Gastrocnemius medialis (tissue), 4 donors: ENCODE measurements around the gene MBTPS1. TPM values are rescaled to one million over a fixed set of nuclear protein-coding genes. Genes with fewer than 3 reads are reported as not detected.

Experiments used
- ATAC-seq, 2 donors: fragments of 150-250 bp; one replicate each; pipeline ENCODE4 v1.9.1; 2016
- DNase-seq, 2 donors: peaks; one replicate each; pipeline ENCODE4 v3.0.0-alpha.2; 2019
- H3K27ac ChIP-seq, 4 donors: fragments of 200-600 bp; sonication (generic); 1 replicate in 1 of 4; 2 replicates in 3 of 4; pipeline ENCODE4 v1.5.1; 2016 to 2018; ENCODE audit warnings: mild to moderate bottlenecking in 2 of 4, moderate library complexity in 1 of 4
- H3K27me3 ChIP-seq, 3 donors: fragments of 200-600 bp; sonication (generic) in 2 of 3; 1 replicate in 1 of 3; 2 replicates in 2 of 3; pipeline versions ENCODE4 v1.5.1 to v1.6.0; 2016 to 2019; ENCODE audit warnings: mild to moderate bottlenecking in 1 of 3, moderate library complexity in 1 of 3
- H3K36me3 ChIP-seq, 2 donors: fragments of 200-600 bp; sonication (generic) in 1 of 2; one replicate each; pipeline ENCODE4 v1.5.1; 2017 to 2018
- H3K4me1 ChIP-seq, 2 donors: fragments of 200-600 bp; sonication (generic) in 1 of 2; one replicate each; pipeline ENCODE4 v1.5.1; 2016 to 2017; ENCODE audit warnings: mild to moderate bottlenecking in 2 of 2
- H3K4me3 ChIP-seq, 4 donors: fragments of 200-600 bp; sonication (generic) in 3 of 4; 1 replicate in 1 of 4; 2 replicates in 3 of 4; pipeline ENCODE4 v1.5.1; 2016 to 2019; ENCODE audit warnings: mild to moderate bottlenecking in 2 of 4
- H3K9me3 ChIP-seq, 3 donors: fragments of 200-600 bp; sonication (generic) in 2 of 3; 1 replicate in 1 of 3; 2 replicates in 2 of 3; pipeline ENCODE4 v1.5.1; 2016 to 2019
- POLR2A ChIP-seq, 2 donors: fragments of 450-650 bp; IDR thresholded peaks; one replicate each; pipeline ENCODE4 v1.6.1; 2017; ENCODE audit warnings: antibody characterized with exemption in 2 of 2, mild to moderate bottlenecking in 2 of 2, moderate library complexity in 2 of 2
- in situ Hi-C, 4 donors: fragments of 200-750 bp; cut with MboI; loops; one replicate each; pipeline versions ENCODE4 v1.15.0 to v1.8.0; 2017; ENCODE audit warnings: low sequenced_read_pairs in 4 of 4
- intact Hi-C: fragments of 100-400 bp; cut with DNase I; formaldehyde crosslinking; loops from one replicate; pipeline ENCODE4 v1.15.1; 2023; ENCODE audit warnings: low total_unique reads
- total RNA-seq, 4 donors: library from RNA; depleted of rRNA; stranded (reverse); fragments of >200 nt; gene quantifications; one replicate each; pipeline versions ENCODE4 v1.1.0 to v1.2.3, GENCODE V29; 2016
- TF ChIP-seq, protein P1 (sequence below), 5 experiments: fragments of 450-650 bp in 3 of 5; fragments of 200-600 bp in 2 of 5; sonication (generic) in 2 of 5; IDR thresholded peaks in 4 of 5; conservative IDR thresholded peaks in 1 of 5; 1 replicate in 4 of 5; 2 replicates in 1 of 5; pipeline ENCODE4 v1.5.1; 2016 to 2019; ENCODE audit warnings: antibody characterized with exemption in 5 of 5, mild to moderate bottlenecking in 3 of 5, moderate library complexity in 3 of 5

MBTPS1 gene
- total RNA-seq, 4 donors from 2014 or later: 28.8 to 44.3 (median 38.5) TPM

GRCh38 chr16:84044118-84044488 lies 72.6 kb downstream of the MBTPS1 start:
- in situ Hi-C loops (loop anchor here in 1 of 4 donors (10.0 kb wide), 1 partner anchor 119 kb away; no protein-coding TSS in a partner anchor), intact Hi-C loops (no loop called here)
- Histone ChIP-seq H3K36me3 (peaks cover 0 to 4% of the 10 kb centered on the region in 2 donors), H3K27ac (no peak overlapping the region), H3K9me3 (no peaks in the 10 kb centered on the region), H3K4me3 (no peak overlapping the region), H3K27me3 (peaks cover 0 to 4% (median 0%) of the 10 kb centered on the region in 3 donors), H3K4me1 (peaks cover 0 to 10% of the 10 kb centered on the region in 2 donors)
- DNase-seq (no peak), ATAC-seq (no peak)
- TF ChIP-seq, protein P1, sequence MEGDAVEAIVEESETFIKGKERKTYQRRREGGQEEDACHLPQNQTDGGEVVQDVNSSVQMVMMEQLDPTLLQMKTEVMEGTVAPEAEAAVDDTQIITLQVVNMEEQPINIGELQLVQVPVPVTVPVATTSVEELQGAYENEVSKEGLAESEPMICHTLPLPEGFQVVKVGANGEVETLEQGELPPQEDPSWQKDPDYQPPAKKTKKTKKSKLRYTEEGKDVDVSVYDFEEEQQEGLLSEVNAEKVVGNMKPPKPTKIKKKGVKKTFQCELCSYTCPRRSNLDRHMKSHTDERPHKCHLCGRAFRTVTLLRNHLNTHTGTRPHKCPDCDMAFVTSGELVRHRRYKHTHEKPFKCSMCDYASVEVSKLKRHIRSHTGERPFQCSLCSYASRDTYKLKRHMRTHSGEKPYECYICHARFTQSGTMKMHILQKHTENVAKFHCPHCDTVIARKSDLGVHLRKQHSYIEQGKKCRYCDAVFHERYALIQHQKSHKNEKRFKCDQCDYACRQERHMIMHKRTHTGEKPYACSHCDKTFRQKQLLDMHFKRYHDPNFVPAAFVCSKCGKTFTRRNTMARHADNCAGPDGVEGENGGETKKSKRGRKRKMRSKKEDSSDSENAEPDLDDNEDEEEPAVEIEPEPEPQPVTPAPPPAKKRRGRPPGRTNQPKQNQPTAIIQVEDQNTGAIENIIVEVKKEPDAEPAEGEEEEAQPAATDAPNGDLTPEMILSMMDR (IDR thresholded peaks at IDR 0.05 in 4 of 5, conservative IDR thresholded peaks at IDR 0.05 in 1 of 5): peak in 1 of 5 experiments; percentile 16
- TF ChIP-seq POLR2A (IDR thresholded peaks at IDR 0.05): no peak

- no peak for DNase-seq
- ATAC-seq: no peak
- Histone ChIP-seq H3K4me3 (no peak overlapping the region), H3K27ac (no peak overlapping the region), H3K9me3 (no peaks in the 10 kb centered on the region), H3K36me3 (no peaks in the 10 kb centered on the region), H3K27me3 (peaks cover 0 to 4% (median 2%) of the 10 kb centered on the region in 3 donors), H3K4me1 (peaks cover 0 to 10% of the 10 kb centered on the region in 2 donors)
- TF ChIP-seq POLR2A (IDR thresholded peaks at IDR 0.05): no peak
- TF ChIP-seq, protein P1 (IDR thresholded peaks at IDR 0.05 in 4 of 5, conservative IDR thresholded peaks at IDR 0.05 in 1 of 5): no peak
- in situ Hi-C loops (loop anchor here in 1 of 4 donors (10.0 kb wide), 1 partner anchor 119 kb away; no protein-coding TSS in a partner anchor), intact Hi-C loops (no loop called here)
Observed at GRCh38 chr16:84043486-84044117, 73.1 kb downstream of the MBTPS1 start.

DNA sequence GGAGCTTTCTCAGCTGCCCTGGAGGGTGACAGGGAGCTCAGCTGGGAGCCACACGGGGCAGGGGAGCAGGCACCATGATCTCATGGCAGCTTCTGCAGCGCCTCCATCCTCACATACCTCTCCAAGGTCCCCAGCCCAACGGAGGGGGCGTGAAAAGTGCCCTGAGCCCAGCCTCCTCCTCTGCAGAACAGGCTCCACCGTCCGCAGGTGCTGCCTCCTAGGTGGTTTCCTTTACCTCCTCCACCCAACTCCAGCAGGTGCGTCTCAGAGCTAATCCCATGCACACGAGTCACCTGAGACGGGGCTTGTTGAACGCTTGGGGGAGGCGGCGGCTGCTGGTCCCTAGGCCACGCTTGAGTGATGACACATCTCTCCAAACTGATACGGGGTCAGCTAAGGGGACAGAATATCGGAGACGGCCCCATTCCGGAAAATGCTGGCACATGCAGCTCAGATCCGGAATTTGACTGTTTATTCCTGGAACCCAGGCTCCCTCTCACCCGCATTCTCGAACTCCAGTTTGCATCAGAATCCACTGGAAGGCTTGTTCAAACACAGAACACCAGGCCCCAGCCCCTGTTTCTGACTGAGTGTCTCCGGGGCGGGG lies 73.8 kb downstream of the MBTPS1 start:
- Histone ChIP-seq H3K36me3 (no peaks in the 10 kb centered on the region), H3K4me1 (peaks cover 0 to 10% of the 10 kb centered on the region in 2 donors), H3K9me3 (no peaks in the 10 kb centered on the region), H3K27me3 (peaks cover 0 to 4% (median 3%) of the 10 kb centered on the region in 3 donors), H3K27ac (no peak overlapping the region), H3K4me3 (no peak overlapping the region)
- ATAC-seq (no peak), DNase-seq (no peak)
- TF ChIP-seq, protein P1 (IDR thresholded peaks at IDR 0.05 in 4 of 5, conservative IDR thresholded peaks at IDR 0.05 in 1 of 5): no peak
- TF ChIP-seq POLR2A (IDR thresholded peaks at IDR 0.05): no peak
- in situ Hi-C loops (loop anchor here in 1 of 4 donors (10.0 kb wide), 1 partner anchor 118 kb away; no protein-coding TSS in a partner anchor), intact Hi-C loops (no loop called here)

GRCh38 chr16:84042308-84042878 lies 74.3 kb downstream of the MBTPS1 start, which contains the start of gene SLC38A8:
SLC38A8 (minus strand) TSS chr16:84042795; CDS start chr16:84042157, 638 bp downstream.
- H3K27me3 ChIP-seq: peaks cover 0 to 4% (median 3%) of the 10 kb centered on the region in 3 donors
- intact Hi-C loops: no loop called here

More at GRCh38 chr16:84042308-84042878, 74.3 kb downstream of the MBTPS1 start, which contains the start of gene SLC38A8:
- H3K27ac ChIP-seq: no peak within 1 kb of the TSS
- H3K9me3 ChIP-seq: no peaks in the 10 kb centered on the region
- no peak within 1 kb of the TSS for H3K4me3 ChIP-seq
- TF ChIP-seq, protein P1 (IDR thresholded peaks at IDR 0.05 in 4 of 5, conservative IDR thresholded peaks at IDR 0.05 in 1 of 5): no peak
- no peak for TF ChIP-seq POLR2A (IDR thresholded peaks at IDR 0.05)
- H3K4me1 ChIP-seq: peaks cover 0 to 10% of the 10 kb centered on the region in 2 donors
- no peaks in the 10 kb centered on the region for H3K36me3 ChIP-seq
- in situ Hi-C loops: loop anchor here in 1 of 4 donors (10.0 kb wide), 1 partner anchor 118 kb away; no protein-coding TSS in a partner anchor
- ATAC-seq (no peak), DNase-seq (no peak)
